RCC 7860 (cell line): ENCODE data around the gene STC2.

Source experiments
- DNase-seq: peaks from one replicate; pipeline ENCODE4 v3.0.0-alpha.2; 2015; ENCODE audit warnings: low spot score
- FAIRE-seq: peaks from 2 replicates; lab custom pipeline; 2012; peaks lifted over from hg19 to GRCh38; lab: Jason Lieb, UNC

STC2 gene

GRCh38 chr5:173329491-173330337 lies 1.5 kb upstream of the STC2 start:
- DNase-seq (no peak), FAIRE-seq (no peak)

GRCh38 chr5:173328844-173329490 lies 753 bp upstream of the STC2 start:
- no peak for FAIRE-seq
- peak; percentile 14 for DNase-seq

GRCh38 chr5:173327084-173327947 lies 898 bp downstream of the STC2 start:
- FAIRE-seq (no peak), DNase-seq (peak; percentile 7)

GRCh38 chr5:173326501-173326960 lies 1.7 kb downstream of the STC2 start:
- peak; percentile 81 for FAIRE-seq
- DNase-seq: peak; percentile 83

GRCh38 chr5:173325091-173325698 lies 3.0 kb downstream of the STC2 start:
- no peak for DNase-seq

GRCh38 chr5:173324115-173325001 lies 3.9 kb downstream of the STC2 start:
- DNase-seq: no peak
- no peak for FAIRE-seq

More at GRCh38 chr5:173325091-173325698, 3.0 kb downstream of the STC2 start:
- FAIRE-seq: no peak

GRCh38 chr5:173323799-173324114 lies 4.5 kb downstream of the STC2 start:
- DNase-seq (no peak), FAIRE-seq (no peak)

- DNase-seq (no peak), FAIRE-seq (no peak)
Measured at GRCh38 chr5:173323106-173323798, 5.0 kb downstream of the STC2 start.

GRCh38 chr5:173321886-173322285 lies 6.3 kb downstream of the STC2 start:
- DNase-seq (peak; percentile 8), FAIRE-seq (no peak)

- FAIRE-seq: no peak
- no peak for DNase-seq
Measured at GRCh38 chr5:173320259-173320658, 8.0 kb downstream of the STC2 start.

- no peak for FAIRE-seq
Measured at GRCh38 chr5:173319646-173320045, 8.6 kb downstream of the STC2 start.

GRCh38 chr5:173318881-173319620 lies 9.2 kb downstream of the STC2 start:
- DNase-seq (peak; percentile 69), FAIRE-seq (peak; percentile 77)

More at GRCh38 chr5:173319646-173320045, 8.6 kb downstream of the STC2 start:
- DNase-seq: no peak

- DNase-seq (no peak), FAIRE-seq (no peak)
Measured at GRCh38 chr5:173318330-173318729, 9.9 kb downstream of the STC2 start.

GRCh38 chr5:173317852-173318251 lies 10.4 kb downstream of the STC2 start:
- DNase-seq (no peak), FAIRE-seq (no peak)

- no peak for DNase-seq
- no peak for FAIRE-seq
Measured at GRCh38 chr5:173317091-173317730, 11.0 kb downstream of the STC2 start.

- FAIRE-seq (no peak), DNase-seq (no peak)
Measured at GRCh38 chr5:173316339-173317020, 11.7 kb downstream of the STC2 start.

- DNase-seq: peak; percentile 22
- no peak for FAIRE-seq
Measured at GRCh38 chr5:173315495-173316338, 12.5 kb downstream of the STC2 start.
